ENCODE measurements around the gene ENOX1. TPM values are rescaled to one million over a fixed set of nuclear protein-coding genes. Genes with fewer than 3 reads are reported as not detected.

The ENOX1 gene
- total RNA-seq, 1 experiment from 2014 or later, result 0.95 TPM

DNA sequence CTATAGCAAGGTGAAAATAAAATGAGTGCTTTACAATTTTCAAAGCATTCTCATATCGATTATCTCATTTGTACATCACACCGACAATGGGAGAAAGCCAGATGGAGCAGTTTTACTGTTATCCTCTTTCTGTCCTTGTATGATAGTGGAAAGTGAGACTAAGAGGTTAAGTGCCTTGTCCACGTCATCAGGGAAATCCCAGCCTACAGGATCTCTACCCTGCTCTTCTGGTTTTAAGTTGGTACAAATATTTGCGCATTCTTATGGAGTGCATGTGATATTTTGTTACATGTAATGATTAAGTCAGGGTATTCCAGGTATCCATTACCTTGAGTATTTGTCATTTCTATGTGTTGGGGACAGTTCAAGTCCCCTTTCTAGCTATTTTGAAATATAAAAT lies 12.4 kb upstream of the ENOX1 start:
- Histone ChIP-seq H3K4me2 (ENCODE audit: low read length) (no peak overlapping the region), H4K20me1 (ENCODE audit: low read length) (no peaks in the 10 kb centered on the region), H3K9ac (ENCODE audit: low read length) (no peak overlapping the region), H3K4me1 (ENCODE audit: insufficient read depth, low read length) (peaks cover 26% of the 10 kb centered on the region), H3F3A (ENCODE audit: low read length, unreplicated experiment) (no peaks in the 10 kb centered on the region), H3K36me3 (ENCODE audit: low read depth, low read length) (no peaks in the 10 kb centered on the region), H2AFZ (ENCODE audit: low read length) (no peak overlapping the region), H3K4me3 (ENCODE audit: low read length) (no peak overlapping the region), H3K9me2 (replicated peaks; ENCODE audit: low read length) (no peaks in the 10 kb centered on the region), H3K27me3 (ENCODE audit: low read length) (no peaks in the 10 kb centered on the region), H3K79me2 (ENCODE audit: low read length) (no peaks in the 10 kb centered on the region), H3K27ac (ENCODE audit: low read length) (no peak overlapping the region), H3K9me3 (ENCODE audit: low read length) (no peaks in the 10 kb centered on the region)
- no peak for TF ChIP-seq EZH2phosphoT487 (IDR thresholded peaks at IDR 0.05; ENCODE audit: borderline replicate concordance, low read length)
- TF ChIP-seq, protein P1, sequence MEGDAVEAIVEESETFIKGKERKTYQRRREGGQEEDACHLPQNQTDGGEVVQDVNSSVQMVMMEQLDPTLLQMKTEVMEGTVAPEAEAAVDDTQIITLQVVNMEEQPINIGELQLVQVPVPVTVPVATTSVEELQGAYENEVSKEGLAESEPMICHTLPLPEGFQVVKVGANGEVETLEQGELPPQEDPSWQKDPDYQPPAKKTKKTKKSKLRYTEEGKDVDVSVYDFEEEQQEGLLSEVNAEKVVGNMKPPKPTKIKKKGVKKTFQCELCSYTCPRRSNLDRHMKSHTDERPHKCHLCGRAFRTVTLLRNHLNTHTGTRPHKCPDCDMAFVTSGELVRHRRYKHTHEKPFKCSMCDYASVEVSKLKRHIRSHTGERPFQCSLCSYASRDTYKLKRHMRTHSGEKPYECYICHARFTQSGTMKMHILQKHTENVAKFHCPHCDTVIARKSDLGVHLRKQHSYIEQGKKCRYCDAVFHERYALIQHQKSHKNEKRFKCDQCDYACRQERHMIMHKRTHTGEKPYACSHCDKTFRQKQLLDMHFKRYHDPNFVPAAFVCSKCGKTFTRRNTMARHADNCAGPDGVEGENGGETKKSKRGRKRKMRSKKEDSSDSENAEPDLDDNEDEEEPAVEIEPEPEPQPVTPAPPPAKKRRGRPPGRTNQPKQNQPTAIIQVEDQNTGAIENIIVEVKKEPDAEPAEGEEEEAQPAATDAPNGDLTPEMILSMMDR (conservative IDR thresholded peaks at IDR 0.05; ENCODE audit: low read depth, low read length), result no peak
- no peak for TF ChIP-seq EZH2 (IDR thresholded peaks at IDR 0.05; ENCODE audit: low read length, unreplicated experiment)
- ATAC-seq, result no peak
- intact Hi-C loops (cut with micrococcal nuclease), result no loop called here
- ChIA-PET CTCF (no interaction called here), POLR2A (ENCODE audit: unreplicated experiment) (no interaction called here)
- peak; percentile 52 for DNase-seq
- BruUV-seq (replicated peaks), result no TSS peak

GRCh38 chr13:43797869-43798268 lies 11.1 kb upstream of the ENOX1 start:
- Histone ChIP-seq H3K4me3 (ENCODE audit: low read length) (no peak overlapping the region), H3K9me3 (ENCODE audit: low read length) (no peaks in the 10 kb centered on the region), H3K9ac (ENCODE audit: low read length) (no peak overlapping the region), H3K27me3 (ENCODE audit: low read length) (no peaks in the 10 kb centered on the region), H4K20me1 (ENCODE audit: low read length) (no peaks in the 10 kb centered on the region), H3K4me2 (ENCODE audit: low read length) (no peak overlapping the region), H2AFZ (ENCODE audit: low read length) (no peak overlapping the region), H3K9me2 (replicated peaks; ENCODE audit: low read length) (no peaks in the 10 kb centered on the region), H3K27ac (ENCODE audit: low read length) (no peak overlapping the region), H3K4me1 (ENCODE audit: insufficient read depth, low read length) (peaks cover 20% of the 10 kb centered on the region), H3K79me2 (ENCODE audit: low read length) (no peaks in the 10 kb centered on the region), H3F3A (ENCODE audit: low read length, unreplicated experiment) (no peaks in the 10 kb centered on the region), H3K36me3 (ENCODE audit: low read depth, low read length) (no peaks in the 10 kb centered on the region)
- ATAC-seq (no peak), DNase-seq (no peak)
- TF ChIP-seq EZH2phosphoT487 (IDR thresholded peaks at IDR 0.05; ENCODE audit: borderline replicate concordance, low read length) (no peak), EZH2 (IDR thresholded peaks at IDR 0.05; ENCODE audit: low read length, unreplicated experiment) (no peak)
- TF ChIP-seq, protein P1 (conservative IDR thresholded peaks at IDR 0.05; ENCODE audit: low read depth, low read length), result no peak
- CTCF ChIA-PET, result no interaction called here
- BruUV-seq (replicated peaks), result no TSS peak
- POLR2A ChIA-PET (ENCODE audit: unreplicated experiment), result no interaction called here
- intact Hi-C loops (cut with micrococcal nuclease), result no loop called here

GRCh38 chr13:43797159-43797558 lies 10.4 kb upstream of the ENOX1 start:
- no TSS peak for BruUV-seq (replicated peaks)

More at GRCh38 chr13:43797159-43797558, 10.4 kb upstream of the ENOX1 start:
- Histone ChIP-seq H3K9me3 (ENCODE audit: low read length) (no peaks in the 10 kb centered on the region), H3K79me2 (ENCODE audit: low read length) (no peaks in the 10 kb centered on the region), H3K4me1 (ENCODE audit: insufficient read depth, low read length) (peaks cover 13% of the 10 kb centered on the region), H3K4me2 (ENCODE audit: low read length) (no peak overlapping the region), H3K4me3 (ENCODE audit: low read length) (no peak overlapping the region), H3F3A (ENCODE audit: low read length, unreplicated experiment) (no peaks in the 10 kb centered on the region), H3K9ac (ENCODE audit: low read length) (no peak overlapping the region), H2AFZ (ENCODE audit: low read length) (no peak overlapping the region), H3K27ac (ENCODE audit: low read length) (no peak overlapping the region), H3K9me2 (replicated peaks; ENCODE audit: low read length) (no peaks in the 10 kb centered on the region), H3K27me3 (ENCODE audit: low read length) (no peaks in the 10 kb centered on the region), H4K20me1 (ENCODE audit: low read length) (no peaks in the 10 kb centered on the region), H3K36me3 (ENCODE audit: low read depth, low read length) (no peaks in the 10 kb centered on the region)
- DNase-seq (no peak), ATAC-seq (no peak)
- POLR2A ChIA-PET (ENCODE audit: unreplicated experiment), result no interaction called here
- TF ChIP-seq, protein P1 (conservative IDR thresholded peaks at IDR 0.05; ENCODE audit: low read depth, low read length), result no peak
- no peak for TF ChIP-seq EZH2phosphoT487 (IDR thresholded peaks at IDR 0.05; ENCODE audit: borderline replicate concordance, low read length)
- no peak for TF ChIP-seq EZH2 (IDR thresholded peaks at IDR 0.05; ENCODE audit: low read length, unreplicated experiment)
- CTCF ChIA-PET, result no interaction called here
- intact Hi-C loops (cut with micrococcal nuclease), result no loop called here
